Adipose tissue (tissue), 3 donors: ENCODE measurements around the gene KRTAP4-16. TPM values are rescaled to one million over a fixed set of nuclear protein-coding genes. Genes with fewer than 3 reads are reported as not detected.
"Not testable (repeated sequence)": the region's sequence is repeated elsewhere in the genome, so short reads cannot be mapped to it uniquely, and the experiment has no call there.

ENCODE experiments used
- H3K27ac ChIP-seq: one replicate; pipeline ENCODE4 v1.5.1; 2013; ENCODE audit warnings: low read depth, low read length
- WGBS, 3 donors: extraction: QIAGEN DNeasy Blood & Tissue Kit; methylation state at CpG; one replicate each; pipeline ENCODE4 v1.1.7; 2013; 5-methylcytosine and 5-hydroxymethylcytosine counted together
- polyA plus RNA-seq, 3 donors: library from polyadenylated mRNA; stranded (reverse); fragments of 200-250 nt; gene quantifications; one replicate each; pipeline ENCODE4 v1.2.3, GENCODE V29; 2013
- donor health status: healthy with polysubstance abuse.
- donor health status: Bipolar disorder and iron deficiency.
- donor health status: healthy.

The KRTAP4-16 gene
- polyA plus RNA-seq, 3 donors, result not detected

GRCh38 chr17:41123292-41123990 is 21.4 kb upstream of the KRTAP4-16 start:
- WGBS, 3 donors, result 63 to 82% (median 80%) methylated on average over 8 to 12 of the region's 12 CpGs
- not testable (repeated sequence) for H3K27ac ChIP-seq

- no peak overlapping the region for H3K27ac ChIP-seq
- WGBS, 3 donors, result 75 to 95% (median 85%) methylated on average over 2 of the region's 2 CpGs
Observed at GRCh38 chr17:41121742-41122141, 19.7 kb upstream of the KRTAP4-16 start.

GRCh38 chr17:41119696-41120690 is 18.0 kb upstream of the KRTAP4-16 start:
- 41 to 54% (median 41%) methylated on average over 11 of the region's 11 CpGs for WGBS, 3 donors
- H3K27ac ChIP-seq, result not testable (repeated sequence)

GRCh38 chr17:41118721-41119120 is 16.7 kb upstream of the KRTAP4-16 start:
- no peak overlapping the region for H3K27ac ChIP-seq
- 84 to 91% (median 88%) methylated on average over 4 of the region's 4 CpGs for WGBS, 3 donors

- H3K27ac ChIP-seq, result not testable (repeated sequence)
- WGBS, 3 donors, result 77 to 86% (median 79%) methylated on average over 9 to 10 of the region's 10 CpGs
Observed at GRCh38 chr17:41117846-41118386, 15.9 kb upstream of the KRTAP4-16 start, which contains the start of gene KRTAP4-11. KRTAP4-11 (minus strand) TSS chr17:41118373; CDS start chr17:41118315, 58 bp downstream.

DNA sequence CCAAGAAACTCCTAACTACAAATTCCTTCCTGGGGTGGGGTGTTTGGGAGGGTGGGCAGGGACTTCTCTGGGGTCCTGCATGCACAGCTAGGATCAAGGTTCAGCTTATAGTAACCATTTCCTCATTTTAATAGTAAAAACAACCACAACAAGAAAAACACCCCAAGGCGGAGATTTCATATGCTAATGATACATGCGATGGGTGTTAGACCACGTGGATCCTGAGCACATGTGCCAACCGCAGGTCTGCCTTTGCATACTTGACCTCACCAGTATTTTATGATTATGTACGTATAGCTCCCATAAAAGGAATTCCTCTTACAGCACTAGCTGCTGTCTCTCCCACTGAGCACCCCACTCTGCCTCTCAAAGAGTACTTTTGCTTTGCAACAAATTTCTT is 14.3 kb upstream of the KRTAP4-16 start:
- H3K27ac ChIP-seq, result no peak overlapping the region
- 47 to 63% (median 56%) methylated on average over 5 of the region's 5 CpGs for whole genome bisulfite sequencing, 3 donors

- WGBS, 3 donors, result 65 to 76% (median 72%) methylated on average over 2 of the region's 2 CpGs
- no peak overlapping the region for H3K27ac ChIP-seq
Observed at GRCh38 chr17:41111151-41111885, 9.3 kb upstream of the KRTAP4-16 start.

- WGBS, 3 donors, result 0 to 50% (median 28%) methylated on average over 1 of the region's 1 CpG
- not testable (repeated sequence) for H3K27ac ChIP-seq
Observed at GRCh38 chr17:41108728-41109386, 6.8 kb upstream of the KRTAP4-16 start.

DNA sequence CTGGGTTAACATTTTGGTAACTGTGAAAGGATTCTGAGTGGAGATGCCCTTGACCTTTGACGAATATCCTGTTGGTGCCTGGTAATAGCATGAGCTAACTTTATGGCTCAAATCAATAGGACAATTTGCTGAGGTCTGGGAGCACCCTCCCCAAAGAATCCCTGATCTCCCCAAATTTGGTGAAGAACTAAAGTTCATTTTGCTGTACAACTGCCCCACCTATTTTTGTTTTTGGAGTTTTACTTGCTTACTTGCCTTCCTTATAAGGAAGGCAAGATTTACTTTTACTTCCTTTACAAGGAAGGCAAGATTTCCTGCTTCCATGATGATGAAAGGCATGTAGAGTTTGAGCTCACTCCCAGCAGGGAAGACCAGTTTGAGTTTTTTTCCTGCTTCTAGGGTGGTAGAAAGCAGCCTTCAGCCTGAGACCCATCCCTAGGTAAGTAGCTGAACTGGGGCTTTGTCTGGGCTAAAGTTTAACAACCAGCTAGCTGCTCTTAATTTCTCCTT is 6.0 kb upstream of the KRTAP4-16 start:
- WGBS, 3 donors, result 52 to 73% (median 70%) methylated on average over 1 of the region's 1 CpG
- H3K27ac ChIP-seq, result no peak overlapping the region

DNA sequence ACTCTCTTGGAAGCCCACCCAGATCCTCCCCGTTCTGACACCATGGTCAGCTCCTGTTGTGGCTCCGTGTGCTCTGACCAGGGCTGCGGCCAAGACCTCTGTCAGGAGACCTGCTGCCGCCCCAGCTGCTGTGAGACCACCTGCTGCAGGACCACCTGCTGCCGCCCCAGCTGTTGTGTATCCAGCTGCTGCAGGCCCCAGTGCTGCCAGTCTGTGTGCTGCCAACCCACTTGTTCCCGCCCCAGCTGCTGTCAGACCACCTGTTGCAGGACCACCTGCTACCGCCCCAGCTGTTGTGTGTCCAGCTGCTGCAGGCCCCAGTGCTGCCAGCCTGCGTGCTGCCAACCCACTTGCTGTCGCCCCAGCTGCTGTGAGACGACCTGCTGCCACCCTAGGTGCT is 3.3 kb upstream of the KRTAP4-16 start, which contains the start of gene KRTAP4-9:
TSS of gene KRTAP4-9 (plus strand) at position 43 of the 400 bp plus-strand sequence. CDS start at position 43, 0 bp downstream.
- WGBS, 3 donors, result 62 to 86% (median 72%) methylated on average over 7 to 10 of the region's 10 CpGs
- H3K27ac ChIP-seq, result not testable (repeated sequence)

- not testable (repeated sequence) for H3K27ac ChIP-seq
- 55 to 76% (median 58%) methylated on average over 2 of the region's 2 CpGs for WGBS, 3 donors
Observed at GRCh38 chr17:41104386-41105038, 2.5 kb upstream of the KRTAP4-16 start.

DNA sequence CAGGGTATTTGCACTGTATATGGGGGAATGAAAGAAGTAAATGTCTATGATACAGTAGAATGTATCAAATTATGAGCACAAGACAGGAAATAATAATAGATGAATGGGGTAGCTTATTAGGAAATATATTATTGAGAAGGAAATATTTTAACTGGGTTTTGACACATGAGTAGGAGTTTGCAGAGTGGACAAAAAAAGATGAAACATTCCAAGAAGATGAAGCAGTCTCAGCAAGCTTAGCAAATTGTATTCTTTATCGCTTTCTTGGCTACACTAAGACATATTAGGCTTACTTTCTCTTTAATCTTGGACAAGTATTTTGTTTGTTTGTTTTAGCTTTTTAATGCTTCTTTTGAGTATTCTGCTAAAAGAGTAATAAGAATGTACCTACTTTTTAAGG is 1.9 kb upstream of the KRTAP4-16 start:
- H3K27ac ChIP-seq, result no peak overlapping the region
- WGBS, 3 donors, result 85 to 95% (median 87%) methylated on average over 1 of the region's 1 CpG

GRCh38 chr17:41099682-41100480 is 2.1 kb downstream of the KRTAP4-16 start:
- not testable (repeated sequence) for H3K27ac ChIP-seq
- WGBS, 3 donors, result 30 to 53% (median 31%) methylated on average over 7 of the region's 7 CpGs

GRCh38 chr17:41098481-41098880 is 3.5 kb downstream of the KRTAP4-16 start:
- no peak overlapping the region for H3K27ac ChIP-seq
- 80 to 85% (median 82%) methylated on average over 6 of the region's 6 CpGs for WGBS, 3 donors

DNA sequence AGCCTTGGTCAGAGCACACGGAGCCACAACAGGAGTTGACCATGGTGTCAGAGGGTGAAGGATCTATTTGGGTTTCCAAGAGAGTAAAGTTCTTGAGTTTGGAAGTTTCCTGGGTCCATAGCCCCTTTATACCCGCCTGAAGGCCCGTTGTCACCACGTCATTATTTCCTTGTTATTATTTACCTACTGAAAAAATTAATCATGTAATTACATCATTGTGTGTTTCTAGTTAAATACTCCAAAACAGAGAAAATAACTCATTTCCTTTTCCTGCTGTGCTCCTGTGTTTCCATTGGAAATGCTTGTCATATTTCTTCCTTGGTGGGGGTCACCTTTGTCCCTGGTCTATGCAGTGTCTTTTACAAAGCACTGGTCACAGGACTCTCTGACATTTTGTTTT is 4.0 kb downstream of the KRTAP4-16 start, which contains the start of gene KRTAP4-8:
TSS of gene KRTAP4-8 (minus strand) at position 101 of the 400 bp plus-strand sequence. CDS start at position 43, 58 bp downstream.
- 32 to 68% (median 68%) methylated on average over 4 of the region's 4 CpGs for WGBS, 3 donors

GRCh38 chr17:41096055-41096454 is 6.0 kb downstream of the KRTAP4-16 start:
- no peak overlapping the region for H3K27ac ChIP-seq
- 82 to 85% (median 82%) methylated on average over 7 of the region's 7 CpGs for WGBS, 3 donors

More for the DNA sequence above, 4.0 kb downstream of the KRTAP4-16 start, which contains the start of gene KRTAP4-8:
- no peak within 1 kb of the TSS for H3K27ac ChIP-seq
